ENCODE measurements around the gene VEPH1.

GRCh38 chr3:157436583-157437291, 66.5 kb downstream of the VEPH1 start, which contains the start of gene PTX3:
- no peak for TF ChIP-seq BHLHE40 (IDR thresholded peaks at IDR 0.05; ENCODE audit: low read depth, low read length)
- no peak for TF ChIP-seq CTCF (IDR thresholded peaks at IDR 0.05)
- TF ChIP-seq POLR2A (IDR thresholded peaks at IDR 0.05; ENCODE audit: low read length) = no peak
- TF ChIP-seq SREBF2 (IDR thresholded peaks at IDR 0.05) = no peak
- TF ChIP-seq CHD2 (IDR thresholded peaks at IDR 0.05; ENCODE audit: low read length, partially characterized antibody) = no peak
- TF ChIP-seq RARB (CRISPR knock-in tag; IDR thresholded peaks at IDR 0.05) = no peak
- no peak for TF ChIP-seq ATOH8 (CRISPR knock-in tag; IDR thresholded peaks at IDR 0.05; ENCODE audit: low read depth)
- TF ChIP-seq REST (IDR thresholded peaks at IDR 0.05) = no peak
- TF ChIP-seq KDM1A (IDR thresholded peaks at IDR 0.05; ENCODE audit: low read depth) = no peak
- TF ChIP-seq HMGXB4 (CRISPR knock-in tag; IDR thresholded peaks at IDR 0.05; ENCODE audit: borderline replicate concordance) = no peak
- no peak for TF ChIP-seq EHMT2 (IDR thresholded peaks at IDR 0.05; ENCODE audit: low read depth)
- no peak for TF ChIP-seq MYC (IDR thresholded peaks at IDR 0.05; ENCODE audit: borderline replicate concordance, low read length)
- no peak for TF ChIP-seq MAX (IDR thresholded peaks at IDR 0.05)

Measured in A549 (cell line).